Transverse colon (tissue), 4 donors: ENCODE results near the gene HORMAD2. TPM values are rescaled to one million over a fixed set of nuclear protein-coding genes. Genes with fewer than 3 reads are reported as not detected.

ENCODE experiments used
- DNase-seq: peaks from one replicate; pipeline ENCODE4 v3.0.0-alpha.2; 2019
- H3K27ac ChIP-seq, 4 donors: fragments of 200-600 bp; sonication (generic); 2 replicates each; pipeline ENCODE4 v1.5.1; 2016 to 2018; ENCODE audit warnings: inconsistent platforms in 4 of 4
- H3K27me3 ChIP-seq: fragments of 200-600 bp; sonication (generic); 2 replicates; pipeline ENCODE4 v1.5.1; 2017; ENCODE audit warnings: inconsistent platforms
- H3K36me3 ChIP-seq, 4 donors: fragments of 200-600 bp; sonication (generic); 2 replicates each; pipeline ENCODE4 v1.5.1; 2017 to 2019; ENCODE audit warnings: inconsistent platforms in 4 of 4
- H3K4me1 ChIP-seq, 4 donors: fragments of 200-600 bp; sonication (generic); 2 replicates each; pipeline ENCODE4 v1.5.1; 2017 to 2020; ENCODE audit warnings: inconsistent platforms in 4 of 4
- H3K4me3 ChIP-seq, 4 donors: fragments of 200-600 bp; sonication (generic); 1 replicate in 1 of 4; 2 replicates in 3 of 4; pipeline versions ENCODE4 v1.5.1 to v1.6.1; 2017 to 2019; ENCODE audit warnings: inconsistent platforms in 4 of 4
- H3K9me3 ChIP-seq, 2 donors: fragments of 200-600 bp; sonication (generic); 2 replicates each; pipeline ENCODE4 v1.5.1; 2017 to 2019; ENCODE audit warnings: inconsistent platforms in 2 of 2
- CTCF ChIP-seq, 5 experiments: fragments of 200-600 bp in 3 of 5; fragments of 450-650 bp in 2 of 5; sonication (generic) in 3 of 5; IDR thresholded peaks; 1 replicate in 2 of 5; 2 replicates in 3 of 5; pipeline ENCODE4 v1.5.1; 2016 to 2017; ENCODE audit warnings: antibody characterized with exemption in 5 of 5, inconsistent platforms in 3 of 5, mild to moderate bottlenecking in 2 of 5, moderate library complexity in 1 of 5
- EP300 ChIP-seq: sonication (generic); formaldehyde crosslinking; IDR thresholded peaks from one replicate; pipeline ENCODE4 v1.6.1; 2017; ENCODE audit warnings: antibody characterized with exemption, low read depth
- POLR2A ChIP-seq: fragments of 450-650 bp; IDR thresholded peaks from one replicate; pipeline ENCODE4 v1.6.1; 2016; ENCODE audit warnings: antibody characterized with exemption, mild to moderate bottlenecking, moderate library complexity
- POLR2AphosphoS5 ChIP-seq, 3 donors: sonication (generic); formaldehyde crosslinking; IDR thresholded peaks; one replicate each; pipeline ENCODE4 v1.6.1; 2016; ENCODE audit warnings: antibody characterized with exemption in 3 of 3
- WGBS, 2 donors: methylation state at CpG; one replicate each; pipeline ENCODE4 v1.1.5; 2018; ENCODE audit warnings: low coverage in 1 of 2; 5-methylcytosine and 5-hydroxymethylcytosine counted together
- in situ Hi-C, 4 donors: fragments of 200-750 bp; cut with MboI; loops; one replicate each; pipeline versions ENCODE4 v1.15.0 to v1.15.1; 2017; ENCODE audit warnings: low sequenced_read_pairs in 3 of 4, low pct_ligation_motif_present in 1 of 4, low pct_unique_long_range_greater_than_20kb in 1 of 4
- intact Hi-C: fragments of 100-400 bp; cut with DNase I; formaldehyde crosslinking; loops from one replicate; pipeline ENCODE4 v1.15.1; 2023; ENCODE audit warnings: low total_unique reads
- total RNA-seq, 4 donors: library from RNA; depleted of rRNA; stranded (reverse); fragments of >200 nt; gene quantifications; one replicate each; pipeline ENCODE4 v1.1.0, GENCODE V29; 2016

The HORMAD2 gene
- total RNA-seq, 4 donors from 2014 or later, result not detected

- Histone ChIP-seq H3K4me3 (no peak overlapping the region), H3K9me3 (no peaks in the 10 kb centered on the region), H3K27me3 (peaks cover 4% of the 10 kb centered on the region), H3K36me3 (no peaks in the 10 kb centered on the region), H3K4me1 (peaks cover 0 to 8% (median 0%) of the 10 kb centered on the region in 4 donors), H3K27ac (no peak overlapping the region)
- TF ChIP-seq POLR2A (no peak), EP300 (no peak), POLR2AphosphoS5 (IDR thresholded peaks at IDR 0.05) (no peak), CTCF (IDR thresholded peaks at IDR 0.05) (no peak)
- in situ Hi-C loops (no loop called here), intact Hi-C loops (no loop called here)
- no peak for DNase-seq
Observed at GRCh38 chr22:30186041-30186440, 105.8 kb downstream of the HORMAD2 start.

DNA sequence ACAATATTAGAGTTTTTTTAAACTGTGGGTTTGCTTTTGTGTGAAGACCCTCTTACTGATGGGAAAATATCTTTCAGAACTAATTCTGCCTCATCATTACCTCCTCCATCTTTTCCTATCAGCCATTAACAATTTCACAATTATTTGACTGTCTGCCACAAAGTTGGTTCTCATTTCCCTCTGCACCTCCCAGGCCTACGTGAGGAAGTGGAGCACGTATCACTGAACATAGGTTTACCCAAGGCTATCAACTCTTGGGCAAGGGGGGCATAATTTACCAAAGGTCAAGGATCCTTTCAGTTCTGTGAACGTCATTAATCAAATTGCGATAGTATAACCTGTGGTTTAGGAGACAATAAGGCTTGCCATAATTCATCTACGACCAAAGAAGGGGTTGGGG lies 106.2 kb downstream of the HORMAD2 start:
- H3K9me3 ChIP-seq, result no peaks in the 10 kb centered on the region
- no peak overlapping the region for H3K4me3 ChIP-seq
- 41 to 74% methylated on average over 3 to 5 of the region's 5 CpGs for WGBS, 2 donors
- H3K27ac ChIP-seq, result no peak overlapping the region
- in situ Hi-C loops, result no loop called here
- no peaks in the 10 kb centered on the region for H3K36me3 ChIP-seq
- TF ChIP-seq POLR2AphosphoS5 (IDR thresholded peaks at IDR 0.05) (no peak), POLR2A (no peak), CTCF (IDR thresholded peaks at IDR 0.05) (no peak), EP300 (no peak)
- H3K27me3 ChIP-seq, result peaks cover 7% of the 10 kb centered on the region
- peaks cover 0 to 8% (median 0%) of the 10 kb centered on the region in 4 donors for H3K4me1 ChIP-seq
- intact Hi-C loops, result no loop called here
- DNase-seq, result no peak

GRCh38 chr22:30187094-30187493 lies 106.8 kb downstream of the HORMAD2 start:
- no peaks in the 10 kb centered on the region for H3K36me3 ChIP-seq
- no peak overlapping the region for H3K27ac ChIP-seq
- H3K9me3 ChIP-seq, result no peaks in the 10 kb centered on the region
- H3K4me1 ChIP-seq, result peaks cover 0 to 3% (median 0%) of the 10 kb centered on the region in 4 donors
- TF ChIP-seq POLR2A (no peak), EP300 (no peak), CTCF (IDR thresholded peaks at IDR 0.05) (no peak), POLR2AphosphoS5 (IDR thresholded peaks at IDR 0.05) (no peak)
- intact Hi-C loops (no loop called here), in situ Hi-C loops (no loop called here)
- H3K27me3 ChIP-seq, result peaks cover 7% of the 10 kb centered on the region
- no peak for DNase-seq
- H3K4me3 ChIP-seq, result no peak overlapping the region

- Histone ChIP-seq H3K27me3 (peaks cover 7% of the 10 kb centered on the region), H3K4me1 (no peaks in the 10 kb centered on the region), H3K36me3 (no peaks in the 10 kb centered on the region), H3K27ac (no peak overlapping the region), H3K9me3 (no peaks in the 10 kb centered on the region), H3K4me3 (no peak overlapping the region)
- WGBS, 2 donors, result 59 to 85% methylated on average over 3 of the region's 3 CpGs
- intact Hi-C loops, result no loop called here
- no peak for TF ChIP-seq POLR2AphosphoS5 (IDR thresholded peaks at IDR 0.05)
- no peak for TF ChIP-seq CTCF (IDR thresholded peaks at IDR 0.05)
- no peak for TF ChIP-seq EP300
- TF ChIP-seq POLR2A, result no peak
- in situ Hi-C loops, result no loop called here
- no peak for DNase-seq
Observed at GRCh38 chr22:30187529-30188407, 107.5 kb downstream of the HORMAD2 start.
